Measurements from ENCODE around the gene G6PC2.
"Not testable (repeated sequence)": the region's sequence is repeated elsewhere in the genome, so short reads cannot be mapped to it uniquely, and the experiment has no call there.

Gene G6PC2

GRCh38 chr2:168920504-168921157, 19.5 kb downstream of the G6PC2 start:
- DNase-seq (ENCODE audit: low read depth): no peak
- TF ChIP-seq CTCF (conservative IDR thresholded peaks at IDR 0.05; ENCODE audit: low read depth, low read length): peak; percentile 49
- H3K4me3 ChIP-seq (ENCODE audit: low read length): no peak overlapping the region

GRCh38 chr2:168926621-168927386, 25.7 kb downstream of the G6PC2 start:
- TF ChIP-seq CTCF (conservative IDR thresholded peaks at IDR 0.05; ENCODE audit: low read depth, low read length): no peak
- DNase-seq (ENCODE audit: low read depth): no peak
- H3K4me3 ChIP-seq (ENCODE audit: low read length): no peak overlapping the region

DNA sequence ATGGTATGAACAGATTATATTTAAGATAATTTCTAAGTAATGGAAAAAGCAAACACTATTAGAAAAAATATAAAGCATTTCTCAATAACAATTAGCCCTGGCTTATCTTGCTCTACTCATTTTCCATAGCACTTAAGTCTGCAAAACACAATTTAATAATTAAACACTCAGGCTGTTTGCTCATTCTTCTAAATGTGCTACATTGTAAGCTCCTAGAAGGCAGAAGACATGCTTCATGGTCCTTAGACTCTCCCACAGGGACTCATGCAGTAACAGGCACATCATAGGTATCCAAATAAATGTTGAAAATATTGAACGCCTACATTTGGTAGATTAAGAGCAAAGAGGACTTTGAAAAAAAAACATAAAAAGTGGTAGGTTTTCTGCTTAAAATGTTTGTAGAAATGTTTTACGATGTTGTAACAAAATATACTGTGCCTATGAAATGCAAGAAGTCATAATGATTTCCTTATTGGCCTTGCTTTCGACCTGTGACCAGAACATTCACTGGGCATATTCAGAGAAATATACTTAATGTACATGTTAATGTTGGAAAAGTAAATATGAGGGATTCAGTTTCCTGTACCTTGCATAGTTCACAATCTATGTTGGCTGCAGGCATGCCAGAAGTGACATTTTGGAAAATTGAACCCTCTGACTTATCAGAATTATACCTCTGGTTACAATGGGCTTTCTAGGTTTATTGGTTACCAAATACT, 27.2 kb downstream of the G6PC2 start:
- DNase-seq (ENCODE audit: low read depth): no peak
- no peak overlapping the region for H3K4me3 ChIP-seq (ENCODE audit: low read length)
- no peak for TF ChIP-seq CTCF (conservative IDR thresholded peaks at IDR 0.05; ENCODE audit: low read depth, low read length)

DNA sequence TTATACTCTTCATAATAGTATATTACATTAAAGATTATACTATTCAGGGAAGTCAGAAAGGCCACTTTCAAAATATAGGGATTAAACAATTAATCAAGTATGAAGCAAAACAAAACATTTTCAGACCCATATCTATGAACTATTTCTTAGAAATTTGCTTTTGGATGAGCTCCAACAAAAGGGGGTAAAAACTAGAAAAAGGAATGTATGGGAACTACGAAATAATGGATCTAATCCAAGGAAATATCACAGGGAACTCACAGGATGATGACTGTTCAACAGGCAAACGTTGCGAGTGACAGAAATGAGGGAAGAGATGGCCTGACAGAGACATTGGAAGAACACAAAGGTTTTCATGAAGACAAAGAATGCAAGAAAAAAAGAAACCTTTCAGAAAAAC, 27.9 kb downstream of the G6PC2 start:
- H3K4me3 ChIP-seq (ENCODE audit: low read length): no peak overlapping the region
- TF ChIP-seq CTCF (conservative IDR thresholded peaks at IDR 0.05; ENCODE audit: low read depth, low read length): no peak
- peak; percentile 64 for DNase-seq (ENCODE audit: low read depth)

GRCh38 chr2:168930242-168930641, 29.2 kb downstream of the G6PC2 start:
- no peak for DNase-seq (ENCODE audit: low read depth)
- no peak overlapping the region for H3K4me3 ChIP-seq (ENCODE audit: low read length)
- no peak for TF ChIP-seq CTCF (conservative IDR thresholded peaks at IDR 0.05; ENCODE audit: low read depth, low read length)

DNA sequence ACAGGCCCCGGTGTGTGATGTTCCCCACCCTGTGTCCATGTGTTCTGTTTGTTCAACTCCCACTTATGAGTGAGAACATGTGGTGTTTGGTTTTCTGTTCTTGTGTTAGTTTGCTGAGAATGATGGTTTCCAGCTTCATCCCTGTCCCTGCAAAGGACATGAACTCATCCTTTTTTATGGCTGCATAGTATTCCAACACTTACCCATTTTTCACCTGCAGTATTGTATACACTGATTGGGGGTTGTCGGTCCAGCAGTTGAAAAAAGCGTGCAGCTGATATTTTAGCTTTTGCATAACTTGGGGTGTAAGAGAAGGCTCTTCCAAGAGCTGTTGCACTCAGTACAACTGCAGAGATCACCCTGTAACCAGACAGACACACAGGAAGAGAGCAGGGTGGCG, 31.1 kb downstream of the G6PC2 start:
- DNase-seq (ENCODE audit: low read depth); H3K4me3 ChIP-seq (ENCODE audit: low read length): not testable (repeated sequence)

DNA sequence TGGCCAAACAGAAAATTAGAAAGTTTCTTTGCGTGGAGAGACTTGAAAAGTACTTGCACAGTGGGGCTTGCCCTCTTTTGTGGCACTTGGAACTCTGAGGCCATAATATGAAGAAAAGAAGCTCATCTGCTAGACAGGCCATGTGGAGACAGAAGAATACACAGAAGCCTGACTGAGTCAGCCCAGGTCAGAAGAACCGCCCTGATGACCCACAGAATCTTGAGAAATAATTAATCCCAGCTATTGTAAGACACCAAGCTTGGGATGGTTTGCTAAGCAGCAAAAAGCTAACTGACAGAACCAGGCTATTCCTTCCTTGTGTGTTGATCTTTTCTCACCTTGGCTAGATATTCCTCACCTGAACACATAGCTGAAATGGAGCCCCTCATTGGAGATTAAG, 33.7 kb downstream of the G6PC2 start:
- no peak for DNase-seq (ENCODE audit: low read depth)
- H3K4me3 ChIP-seq (ENCODE audit: low read length): no peak overlapping the region
- no peak for TF ChIP-seq CTCF (conservative IDR thresholded peaks at IDR 0.05; ENCODE audit: low read depth, low read length)

Measured in retinal pigment epithelial cell (primary cell).